Karpas-422 (cell line): ENCODE results near the gene AIG1. TPM values are rescaled to one million over a fixed set of nuclear protein-coding genes. Genes with fewer than 3 reads are reported as not detected.

Experiments used
- DNase-seq: peaks from one replicate; pipeline ENCODE4 v3.0.0-alpha.2; 2015
- H2AFZ ChIP-seq: fragments of 200-600 bp; sonication (generic); 2 replicates; pipeline ENCODE4 v1.6.1; 2014; ENCODE audit warnings: antibody characterized with exemption, low read length, mixed read lengths
- H3K27ac ChIP-seq: fragments of 200-600 bp; sonication (generic); 2 replicates; pipeline ENCODE4 v1.5.1; 2014; ENCODE audit warnings: mild to moderate bottlenecking, low read length, moderate library complexity
- H3K27me3 ChIP-seq: fragments of 200-600 bp; sonication (generic); 2 replicates; pipeline ENCODE4 v1.6.1; 2014; ENCODE audit warnings: low read length, mixed read lengths
- H3K36me3 ChIP-seq: fragments of 200-600 bp; sonication (generic); 2 replicates; pipeline ENCODE4 v1.6.1; 2014; ENCODE audit warnings: low read length, mixed read lengths; ENCODE audit not compliant: insufficient read depth
- H3K4me1 ChIP-seq: fragments of 200-600 bp; sonication (generic); 2 replicates; pipeline ENCODE4 v1.6.1; 2014; ENCODE audit warnings: mild to moderate bottlenecking, low read length, mixed read lengths
- H3K4me2 ChIP-seq: fragments of 200-600 bp; sonication (generic); 2 replicates; pipeline ENCODE4 v1.6.1; 2014; ENCODE audit warnings: low read length, low read depth, mild to moderate bottlenecking; ENCODE audit not compliant: poor library complexity, severe bottlenecking
- H3K4me3 ChIP-seq: fragments of 200-600 bp; sonication (generic); 2 replicates; pipeline ENCODE4 v1.5.1; 2014; ENCODE audit warnings: mild to moderate bottlenecking, antibody characterized with exemption, low read length, mixed read lengths
- H3K79me2 ChIP-seq: fragments of 200-600 bp; sonication (generic); 2 replicates; pipeline ENCODE4 v1.6.1; 2014; ENCODE audit warnings: mild to moderate bottlenecking, low read length, mixed read lengths
- H3K9ac ChIP-seq: fragments of 200-600 bp; sonication (generic); 2 replicates; pipeline ENCODE4 v1.6.0; 2014; ENCODE audit warnings: low read length
- H3K9me2 ChIP-seq: fragments of 200-600 bp; sonication (generic), shearing (Covaris generic); replicated peaks from 2 replicates; pipeline ENCODE4 v1.6.0; 2014; ENCODE audit warnings: mild to moderate bottlenecking, low read length, moderate library complexity; ENCODE audit not compliant: insufficient read depth
- H3K9me3 ChIP-seq: fragments of 300-700, 200-600 bp; sonication (generic); 2 replicates; pipeline ENCODE4 v1.6.1; 2014; ENCODE audit warnings: low read length, mixed read lengths
- H4K20me1 ChIP-seq: fragments of 200-600 bp; sonication (generic); 2 replicates; pipeline ENCODE4 v1.6.1; 2014; ENCODE audit warnings: mild to moderate bottlenecking, antibody characterized with exemption, low read length, low read depth; ENCODE audit not compliant: insufficient read depth
- total RNA-seq: library from RNA; depleted of rRNA; stranded (reverse); fragments of >200 nt; shearing (Covaris generic); gene quantifications from 2 replicates; pipeline ENCODE4 v1.2.3, GENCODE V29; 2014; ENCODE audit warnings: low replicate concordance

The AIG1 gene
- total RNA-seq, 1 experiment from 2014 or later: 10.2 TPM

DNA sequence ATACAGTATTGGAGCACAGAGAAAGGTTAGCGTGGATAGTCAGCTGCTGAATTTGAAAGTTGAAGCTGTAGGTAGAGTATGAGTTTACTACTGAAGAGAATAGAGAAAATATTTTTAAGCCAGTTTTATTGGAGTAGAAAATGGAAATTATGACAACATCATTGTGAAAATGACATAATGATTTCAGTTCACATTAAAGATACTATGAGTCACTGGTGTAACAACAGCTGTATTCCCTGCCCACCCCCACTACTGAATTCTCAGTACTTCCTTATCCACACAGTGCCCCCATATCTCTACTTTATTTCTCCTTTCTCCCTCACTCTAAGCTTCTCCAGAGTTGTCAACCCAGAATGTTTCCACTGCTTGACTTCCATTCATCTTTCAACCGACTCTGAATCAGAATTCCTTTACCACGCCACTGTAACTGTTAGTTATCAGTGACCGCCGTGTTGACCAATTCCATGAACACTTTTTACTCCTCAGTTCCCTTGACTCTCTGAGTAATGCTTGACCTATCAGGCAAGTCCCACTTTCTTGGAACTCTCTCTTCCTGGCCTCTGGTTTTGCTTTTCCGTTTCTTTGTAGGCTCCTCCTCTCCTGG, 139.6 kb downstream of the AIG1 start:
- H3K9ac ChIP-seq: no peak overlapping the region
- no peak for DNase-seq
- no peak overlapping the region for H3K4me2 ChIP-seq
- H3K79me2 ChIP-seq: no peaks in the 10 kb centered on the region
- H3K4me3 ChIP-seq: no peak overlapping the region
- no peaks in the 10 kb centered on the region for H3K27me3 ChIP-seq
- H2AFZ ChIP-seq: no peak overlapping the region
- H3K9me2 ChIP-seq: no peaks in the 10 kb centered on the region
- no peaks in the 10 kb centered on the region for H3K4me1 ChIP-seq
- no peaks in the 10 kb centered on the region for H4K20me1 ChIP-seq
- H3K27ac ChIP-seq: no peak overlapping the region
- no peaks in the 10 kb centered on the region for H3K36me3 ChIP-seq
- no peaks in the 10 kb centered on the region for H3K9me3 ChIP-seq

DNA sequence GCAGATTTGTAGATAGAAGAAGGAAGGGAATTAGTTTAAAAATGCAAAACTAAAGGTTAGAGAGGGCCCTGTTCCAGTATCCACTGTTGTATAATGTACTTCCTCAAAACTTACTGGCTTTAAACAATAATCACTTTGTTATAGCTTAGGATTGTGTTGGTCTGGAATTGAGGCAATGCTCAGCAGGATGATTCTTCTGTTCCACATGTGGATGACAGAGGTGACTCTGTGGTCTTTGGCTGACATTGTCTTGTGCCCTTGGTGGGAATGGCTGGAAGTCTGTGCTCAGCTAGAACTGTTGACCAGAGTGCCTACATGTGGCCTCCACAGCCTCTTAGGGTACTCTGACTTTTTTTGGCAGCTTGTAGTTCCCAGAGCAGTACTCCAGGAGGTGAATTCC, 143.4 kb downstream of the AIG1 start:
- DNase-seq: no peak
- no peaks in the 10 kb centered on the region for H3K79me2 ChIP-seq
- no peak overlapping the region for H3K4me3 ChIP-seq
- no peak overlapping the region for H3K9ac ChIP-seq
- H3K9me2 ChIP-seq: no peaks in the 10 kb centered on the region
- H3K27ac ChIP-seq: no peak overlapping the region
- no peak overlapping the region for H3K4me2 ChIP-seq
- no peaks in the 10 kb centered on the region for H4K20me1 ChIP-seq
- no peak overlapping the region for H2AFZ ChIP-seq
- H3K36me3 ChIP-seq: no peaks in the 10 kb centered on the region
- no peaks in the 10 kb centered on the region for H3K27me3 ChIP-seq
- no peaks in the 10 kb centered on the region for H3K4me1 ChIP-seq
- no peaks in the 10 kb centered on the region for H3K9me3 ChIP-seq

DNA sequence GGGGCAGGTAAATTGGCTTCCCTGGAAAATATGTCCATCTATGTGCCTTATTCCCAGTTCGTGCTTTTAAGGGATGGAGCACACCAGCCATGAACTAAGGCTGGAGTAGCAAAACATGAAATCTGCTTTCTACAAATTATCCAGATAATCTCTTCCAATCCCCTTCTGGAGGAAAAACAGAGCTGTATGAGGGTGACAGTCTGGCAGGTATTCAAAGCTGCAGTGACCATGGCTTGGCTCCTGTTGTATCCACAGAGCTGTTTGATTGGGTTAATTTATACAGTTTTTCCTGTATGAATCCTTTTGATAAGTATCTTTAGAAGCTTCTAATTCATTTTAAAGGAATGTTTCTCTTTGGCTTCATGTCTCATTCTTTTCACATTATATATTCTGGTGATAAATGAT, 144.4 kb downstream of the AIG1 start:
- Histone ChIP-seq H3K79me2 (no peaks in the 10 kb centered on the region), H3K4me2 (no peak overlapping the region), H3K36me3 (no peaks in the 10 kb centered on the region), H3K9ac (no peak overlapping the region), H3K4me1 (no peaks in the 10 kb centered on the region), H3K9me2 (no peaks in the 10 kb centered on the region), H3K9me3 (no peaks in the 10 kb centered on the region), H3K27ac (no peak overlapping the region), H4K20me1 (no peaks in the 10 kb centered on the region), H2AFZ (no peak overlapping the region), H3K27me3 (no peaks in the 10 kb centered on the region), H3K4me3 (no peak overlapping the region)
- DNase-seq: no peak

DNA sequence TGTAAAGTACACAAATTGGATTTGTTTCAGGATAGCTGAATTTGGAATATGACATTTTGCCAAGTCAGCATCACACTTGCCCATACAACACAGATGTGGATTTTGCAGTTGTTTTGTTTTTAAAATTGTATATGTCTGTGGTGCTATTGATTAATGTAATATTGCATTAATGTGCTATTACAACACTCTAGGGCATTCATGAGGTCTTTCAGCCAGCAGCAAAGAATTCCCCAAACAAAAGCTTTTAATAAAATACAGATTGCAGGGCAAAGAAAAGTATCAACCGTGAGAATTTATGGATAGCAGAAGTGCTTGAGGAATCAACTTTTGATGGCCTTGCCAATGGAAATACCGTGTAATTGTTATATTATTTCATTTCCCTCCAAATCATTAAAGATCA, 144.9 kb downstream of the AIG1 start:
- no peaks in the 10 kb centered on the region for H3K79me2 ChIP-seq
- no peaks in the 10 kb centered on the region for H3K27me3 ChIP-seq
- no peak overlapping the region for H2AFZ ChIP-seq
- H3K9ac ChIP-seq: no peak overlapping the region
- no peak overlapping the region for H3K27ac ChIP-seq
- H3K36me3 ChIP-seq: no peaks in the 10 kb centered on the region
- H3K9me3 ChIP-seq: no peaks in the 10 kb centered on the region
- H4K20me1 ChIP-seq: no peaks in the 10 kb centered on the region
- H3K4me2 ChIP-seq: no peak overlapping the region
- DNase-seq: no peak
- H3K4me1 ChIP-seq: no peaks in the 10 kb centered on the region
- no peaks in the 10 kb centered on the region for H3K9me2 ChIP-seq
- no peak overlapping the region for H3K4me3 ChIP-seq

DNA sequence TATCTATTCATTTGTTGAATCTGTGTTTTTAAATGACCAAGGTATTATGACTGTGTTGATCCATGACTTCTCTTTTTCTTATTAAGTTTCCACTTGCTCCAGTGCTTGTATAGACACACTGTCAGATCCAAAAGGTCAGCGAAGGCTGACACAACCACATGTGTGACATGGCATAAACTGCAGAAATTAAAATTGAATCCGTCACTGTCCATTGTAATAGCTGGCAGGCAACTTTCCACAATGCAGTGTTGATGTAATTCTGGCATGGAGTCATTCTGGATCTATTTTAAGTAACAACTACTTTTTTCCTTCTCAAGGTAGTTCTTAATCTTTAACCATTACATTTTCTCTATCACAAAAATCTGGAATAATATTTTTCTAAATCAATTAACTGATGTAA, 145.3 kb downstream of the AIG1 start:
- Histone ChIP-seq H3K4me1 (no peaks in the 10 kb centered on the region), H3K4me3 (no peak overlapping the region), H2AFZ (no peak overlapping the region), H3K9me3 (no peaks in the 10 kb centered on the region), H3K9me2 (no peaks in the 10 kb centered on the region), H3K4me2 (no peak overlapping the region), H3K36me3 (no peaks in the 10 kb centered on the region), H3K9ac (no peak overlapping the region), H4K20me1 (no peaks in the 10 kb centered on the region), H3K79me2 (no peaks in the 10 kb centered on the region), H3K27ac (no peak overlapping the region), H3K27me3 (no peaks in the 10 kb centered on the region)
- no peak for DNase-seq

DNA sequence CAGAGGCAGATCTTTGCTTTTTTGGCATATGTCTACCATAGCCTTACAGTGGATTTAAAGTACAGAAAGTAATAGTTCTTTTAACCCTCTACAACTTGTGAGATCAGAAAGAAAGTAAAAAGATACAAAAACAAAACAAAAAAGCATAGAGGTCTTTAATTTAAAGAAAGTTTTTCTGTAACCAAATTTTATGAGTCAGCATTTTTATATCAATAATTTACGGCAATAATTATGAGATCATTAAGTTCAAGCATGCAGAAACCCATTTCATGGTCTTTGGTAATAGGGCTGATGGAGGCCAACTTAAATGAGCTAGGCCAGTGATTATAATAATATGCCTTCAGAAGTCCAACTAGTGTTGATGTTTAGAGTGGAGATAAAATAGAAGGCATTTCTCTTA, 145.9 kb downstream of the AIG1 start:
- Histone ChIP-seq H2AFZ (no peak overlapping the region), H3K9ac (no peak overlapping the region), H3K9me2 (no peaks in the 10 kb centered on the region), H3K4me1 (no peaks in the 10 kb centered on the region), H3K4me3 (no peak overlapping the region), H3K27ac (no peak overlapping the region), H3K9me3 (no peaks in the 10 kb centered on the region), H3K4me2 (no peak overlapping the region), H4K20me1 (no peaks in the 10 kb centered on the region), H3K79me2 (no peaks in the 10 kb centered on the region), H3K36me3 (no peaks in the 10 kb centered on the region), H3K27me3 (no peaks in the 10 kb centered on the region)
- no peak for DNase-seq

GRCh38 chr6:143210420-143210819, 149.7 kb downstream of the AIG1 start:
- Histone ChIP-seq H3K4me1 (no peaks in the 10 kb centered on the region), H3K9ac (no peak overlapping the region), H3K4me3 (no peak overlapping the region), H3K4me2 (no peak overlapping the region), H4K20me1 (no peaks in the 10 kb centered on the region), H3K9me3 (no peaks in the 10 kb centered on the region), H3K27ac (no peak overlapping the region), H3K79me2 (no peaks in the 10 kb centered on the region), H3K27me3 (no peaks in the 10 kb centered on the region), H2AFZ (no peak overlapping the region), H3K36me3 (no peaks in the 10 kb centered on the region), H3K9me2 (no peaks in the 10 kb centered on the region)
- no peak for DNase-seq

DNA sequence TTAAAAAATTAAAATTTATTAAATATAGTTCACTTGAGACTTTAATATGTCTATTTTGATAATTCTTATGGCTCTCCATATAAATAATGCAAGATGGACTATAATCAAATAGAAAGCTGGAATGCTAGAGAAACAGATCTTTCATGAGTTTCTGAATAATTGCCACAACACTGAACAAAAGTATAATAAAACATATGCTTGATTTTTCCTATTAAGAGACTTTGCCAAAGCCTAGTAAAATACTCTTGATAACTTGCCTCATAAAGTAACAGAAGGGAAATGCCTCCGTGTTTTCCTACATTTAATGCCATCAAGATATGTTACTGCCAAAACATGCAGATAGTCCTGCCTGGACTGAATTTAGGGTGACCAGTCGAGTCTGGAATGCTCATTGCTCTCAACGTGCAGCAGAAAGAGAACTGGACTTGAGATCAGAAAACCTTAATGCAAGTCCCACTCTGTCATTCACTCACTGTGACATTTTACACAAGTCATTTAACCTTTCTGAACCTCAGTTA, 153.2 kb downstream of the AIG1 start:
- Histone ChIP-seq H4K20me1 (no peaks in the 10 kb centered on the region), H2AFZ (no peak overlapping the region), H3K79me2 (no peaks in the 10 kb centered on the region), H3K4me1 (no peaks in the 10 kb centered on the region), H3K9ac (no peak overlapping the region), H3K4me3 (no peak overlapping the region), H3K27ac (no peak overlapping the region), H3K36me3 (no peaks in the 10 kb centered on the region), H3K9me2 (no peaks in the 10 kb centered on the region), H3K27me3 (no peaks in the 10 kb centered on the region), H3K4me2 (no peak overlapping the region), H3K9me3 (no peaks in the 10 kb centered on the region)
- DNase-seq: no peak
